Measurements from ENCODE around the gene NELL1.

NELL1 gene

DNA sequence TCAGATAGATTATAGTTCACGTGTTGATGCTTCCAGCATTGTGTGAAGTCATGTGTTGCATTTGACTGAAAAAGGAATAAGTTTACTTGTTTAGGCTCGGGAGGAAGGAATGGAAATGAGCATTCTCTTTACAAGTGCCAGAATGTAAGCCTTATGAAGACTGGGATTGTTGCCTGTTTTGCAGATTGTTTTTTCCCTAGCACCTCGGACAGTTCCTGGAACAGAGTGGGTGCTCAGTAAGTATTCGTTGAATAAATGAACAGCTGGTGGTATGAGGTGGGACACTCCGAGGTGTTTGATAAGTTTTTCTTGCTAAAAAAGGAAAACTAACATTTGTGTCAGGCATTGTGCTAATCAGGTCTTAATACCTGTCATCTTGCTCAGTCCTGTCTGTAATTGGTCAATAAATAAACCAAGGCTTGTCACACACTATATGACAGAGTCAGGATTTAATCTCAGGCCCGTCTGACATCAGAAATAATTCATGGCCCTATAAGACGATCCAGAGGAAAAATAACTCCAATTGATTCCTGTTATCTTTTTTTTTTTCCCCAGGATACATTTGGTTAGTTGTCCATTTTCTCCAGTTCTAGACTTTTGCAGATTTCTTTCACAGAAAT is 304.7 kb downstream of the NELL1 start:
- no peak for DNase-seq (ENCODE audit: low read depth)

DNA sequence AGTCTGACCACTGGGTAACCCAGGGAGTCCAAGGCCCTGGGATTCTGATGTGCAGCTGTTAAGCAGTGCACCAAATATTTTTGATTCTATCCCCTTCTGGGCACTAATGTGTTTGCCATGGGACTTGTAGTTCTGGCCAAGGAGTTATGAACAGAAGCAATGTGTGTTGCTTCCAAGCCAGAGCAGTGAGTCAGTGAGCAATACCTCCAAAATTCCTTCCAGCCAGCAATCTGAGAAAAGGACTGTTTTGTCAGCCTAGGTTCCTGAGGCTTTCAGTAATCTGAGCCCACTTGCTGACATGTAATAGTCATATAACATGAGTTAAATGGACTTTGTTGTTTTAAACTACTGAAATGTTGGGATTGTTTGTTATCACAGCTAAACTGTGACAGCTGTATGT is 311.4 kb downstream of the NELL1 start:
- DNase-seq (ENCODE audit: low read depth) = no peak

DNA sequence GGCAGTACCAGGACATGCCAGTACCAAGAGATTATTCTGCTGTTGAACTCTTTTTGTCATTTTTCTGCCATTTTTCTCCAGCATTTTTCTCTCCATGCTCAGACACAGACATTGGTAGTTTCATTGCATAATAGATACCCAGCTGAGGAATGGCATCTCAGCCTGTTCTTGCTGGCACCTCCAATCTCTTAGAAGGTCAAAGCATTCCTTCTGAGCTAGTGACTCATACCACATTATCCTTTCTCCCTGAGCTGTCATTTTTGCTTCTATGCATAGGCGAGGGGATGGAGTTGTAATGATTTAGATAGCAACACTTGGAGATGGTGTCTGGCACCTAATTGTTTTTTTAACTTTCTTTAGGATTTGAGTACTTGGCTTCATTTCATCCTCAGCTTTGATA is 321.1 kb downstream of the NELL1 start:
- no peak for DNase-seq (ENCODE audit: low read depth)

DNA sequence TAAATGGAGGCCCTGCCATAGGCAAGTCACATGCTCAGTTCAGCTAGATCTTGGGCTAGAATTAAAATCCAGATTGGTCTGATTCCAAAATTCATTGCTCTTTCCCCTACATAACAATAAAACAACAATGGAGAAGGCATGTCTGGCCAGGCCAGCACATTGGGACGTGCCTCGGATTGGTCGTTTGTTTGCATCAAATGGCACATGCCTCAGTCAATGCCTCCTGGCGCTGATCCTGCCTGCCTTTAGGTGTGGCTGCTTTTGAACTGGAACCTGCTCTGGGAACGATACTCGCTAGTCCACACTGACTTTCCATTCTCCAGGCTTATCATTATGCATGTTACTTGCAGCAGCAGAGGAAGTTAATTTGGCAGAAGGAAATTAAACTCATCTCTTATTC is 322.1 kb downstream of the NELL1 start:
- DNase-seq (ENCODE audit: low read depth) = no peak

DNA sequence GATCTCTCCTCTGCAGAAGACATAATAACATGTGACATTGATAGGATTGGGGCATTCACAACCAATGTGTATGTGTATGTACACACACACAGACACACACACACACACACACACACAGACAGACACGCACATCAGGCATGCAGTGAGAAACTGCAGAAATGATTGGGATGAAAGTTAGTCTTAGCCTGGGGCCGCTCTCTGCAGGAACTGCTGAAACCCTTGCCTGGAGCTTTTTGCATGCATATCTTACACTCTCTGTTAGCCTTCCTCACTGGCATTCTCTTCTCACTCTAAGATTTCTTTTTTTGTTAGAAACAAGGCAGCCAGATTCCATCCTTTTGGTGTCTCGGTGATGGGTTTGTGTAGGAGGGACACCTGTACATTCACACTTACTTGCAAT is 337.9 kb downstream of the NELL1 start:
- DNase-seq (ENCODE audit: low read depth) = no peak

DNA sequence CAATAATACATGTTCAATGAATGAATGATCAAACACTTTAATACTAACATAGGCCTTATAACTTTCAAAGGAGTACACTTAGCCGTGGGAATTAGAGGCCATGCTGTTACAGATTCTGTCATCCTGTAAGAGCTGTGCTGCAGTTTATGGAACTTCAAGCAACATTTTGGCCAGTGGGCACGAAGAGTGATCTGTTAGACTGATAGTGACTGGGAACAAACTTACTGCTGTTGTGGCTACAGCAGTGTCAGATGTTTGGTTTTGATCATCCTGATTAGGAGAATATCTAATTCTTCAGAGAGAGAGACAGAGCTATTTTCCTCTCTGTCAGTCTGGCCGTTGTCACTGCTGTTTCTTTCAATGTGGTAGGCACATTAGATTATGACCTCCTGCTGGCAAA is 348.9 kb downstream of the NELL1 start:
- DNase-seq (ENCODE audit: low read depth) = no peak

DNA sequence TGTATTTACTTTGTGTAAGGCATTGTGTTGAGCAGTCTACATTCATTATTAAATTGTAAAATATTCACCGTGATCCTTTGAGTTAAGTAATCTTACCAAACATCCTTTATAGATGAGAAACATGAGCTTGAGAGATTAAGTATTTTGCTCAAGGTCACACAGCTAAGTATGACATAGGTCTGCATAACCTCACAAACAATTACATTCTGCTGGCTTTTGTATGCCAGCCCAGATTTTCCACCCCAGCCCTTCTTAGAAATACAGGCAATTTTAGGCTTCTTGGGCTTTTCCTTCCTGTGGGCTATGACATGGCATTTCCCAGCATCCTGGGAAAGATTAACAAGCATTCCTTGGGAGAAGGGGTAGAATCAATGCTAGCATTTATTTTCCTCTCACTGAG is 357.3 kb downstream of the NELL1 start:
- no peak for DNase-seq (ENCODE audit: low read depth)

DNA sequence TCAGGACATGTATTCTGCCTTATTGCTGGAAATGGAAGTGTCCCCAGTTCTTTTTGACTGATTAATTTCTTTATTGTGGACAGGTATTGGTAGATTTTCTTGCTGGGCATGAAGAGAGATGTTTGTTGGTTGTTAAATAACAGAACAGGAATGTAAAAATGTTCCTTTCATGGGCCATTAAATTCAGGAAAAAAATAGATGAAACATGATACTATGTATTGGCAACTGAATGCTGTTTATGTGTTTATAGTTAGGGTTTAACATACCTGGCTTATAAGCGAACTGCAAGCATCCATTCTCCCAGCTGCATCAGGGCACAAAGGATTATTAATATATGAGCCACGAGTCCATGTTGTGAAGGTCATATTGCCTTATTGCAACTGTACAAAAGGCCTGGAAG is 368.5 kb downstream of the NELL1 start:
- DNase-seq (ENCODE audit: low read depth) = no peak

DNA sequence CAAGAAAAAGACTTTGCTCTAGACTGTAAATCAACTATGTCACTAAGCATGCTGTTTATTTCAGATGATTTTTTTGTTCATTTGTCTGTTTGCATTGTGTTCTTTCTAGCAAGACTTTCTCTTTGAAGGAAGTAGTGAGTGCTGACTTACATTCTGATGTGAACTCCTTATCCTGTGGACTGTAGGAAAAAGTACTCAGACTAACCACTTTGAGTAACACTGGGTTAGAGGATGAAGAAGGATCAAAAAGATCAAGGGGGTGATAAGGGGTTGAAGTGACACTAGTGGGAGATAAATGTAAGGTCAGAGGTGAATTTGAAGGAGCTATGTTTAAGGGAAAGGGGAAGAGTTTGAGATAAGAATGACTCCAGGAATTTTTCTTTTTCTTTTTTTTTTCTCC is 369.4 kb downstream of the NELL1 start:
- no peak for DNase-seq (ENCODE audit: low read depth)

DNA sequence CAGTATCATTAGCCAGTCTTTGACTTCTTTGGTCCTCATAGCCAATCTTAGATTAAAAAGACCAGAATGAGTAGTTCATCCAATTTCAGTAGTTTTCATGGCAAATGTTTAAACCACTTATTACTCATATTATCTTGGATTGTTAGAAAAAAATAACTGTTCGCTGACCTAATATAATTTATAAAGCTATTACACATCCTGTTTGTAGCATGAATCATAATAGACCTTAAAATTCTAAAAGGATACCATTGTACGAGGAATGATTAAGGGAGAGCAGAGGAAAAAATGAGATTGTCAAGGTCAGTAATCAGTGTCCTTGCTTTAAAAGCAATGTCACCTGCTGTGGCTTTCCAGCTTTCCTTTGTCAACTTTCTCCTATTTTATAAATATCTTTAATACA is 371.2 kb downstream of the NELL1 start:
- no peak for DNase-seq (ENCODE audit: low read depth)

DNA sequence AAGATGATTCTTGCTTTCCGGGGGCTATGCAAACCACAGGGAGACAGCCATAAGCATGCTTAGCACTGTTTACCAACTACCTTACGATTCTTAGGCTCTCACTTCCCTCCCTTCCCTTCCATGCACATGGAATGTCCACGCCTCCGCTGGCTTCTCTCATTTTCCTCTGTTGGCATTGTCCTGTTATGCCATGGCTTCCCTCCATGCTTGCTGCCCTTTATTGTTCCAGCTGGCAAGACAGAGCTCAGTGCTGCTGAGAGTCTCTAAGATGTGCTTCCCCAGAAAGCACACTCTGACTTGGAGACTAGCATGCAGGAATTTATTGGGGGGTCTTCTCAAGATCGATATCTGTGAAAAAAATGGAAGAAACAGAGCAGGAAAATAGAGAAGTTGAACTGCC is 379.2 kb downstream of the NELL1 start:
- DNase-seq (ENCODE audit: low read depth) = no peak

DNA sequence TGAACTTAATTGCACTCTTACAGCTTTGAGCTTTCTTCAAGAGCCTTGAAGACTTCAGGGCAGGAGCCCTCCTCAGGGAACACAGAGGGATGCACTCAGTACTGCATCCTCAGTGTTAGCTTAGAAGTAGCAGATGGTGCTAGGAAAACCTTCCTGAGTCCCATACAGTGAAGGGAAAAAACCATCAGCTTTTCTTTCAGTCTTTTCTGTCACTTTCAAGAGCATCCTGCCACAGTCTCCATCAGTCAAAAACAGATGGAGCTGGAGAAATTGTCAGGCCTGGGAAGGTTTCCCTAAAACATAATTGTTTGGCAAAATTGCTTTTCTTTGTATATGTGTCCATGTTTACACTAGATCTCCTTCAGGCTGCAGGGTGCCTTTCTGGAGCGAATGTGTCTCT is 384.1 kb downstream of the NELL1 start:
- no peak for DNase-seq (ENCODE audit: low read depth)

DNA sequence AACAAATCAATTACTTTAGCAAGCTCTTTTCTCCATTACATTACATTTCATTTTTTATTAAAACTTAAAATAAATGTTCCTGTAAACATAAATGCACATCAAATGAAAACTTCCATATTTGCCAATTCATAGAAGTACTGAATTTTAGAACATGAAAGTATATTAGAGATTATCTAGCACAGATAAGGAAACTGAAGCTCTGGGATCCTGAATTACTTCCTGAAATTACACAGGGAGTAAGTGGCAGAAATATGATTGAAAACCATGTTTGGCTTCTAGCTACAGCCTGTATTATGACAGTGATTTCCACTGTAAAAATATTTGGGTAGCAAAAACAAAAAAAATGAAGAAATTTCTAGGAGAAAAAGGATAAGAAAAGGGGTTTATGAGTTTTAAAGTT is 387.3 kb downstream of the NELL1 start:
- no peak for DNase-seq (ENCODE audit: low read depth)

DNA sequence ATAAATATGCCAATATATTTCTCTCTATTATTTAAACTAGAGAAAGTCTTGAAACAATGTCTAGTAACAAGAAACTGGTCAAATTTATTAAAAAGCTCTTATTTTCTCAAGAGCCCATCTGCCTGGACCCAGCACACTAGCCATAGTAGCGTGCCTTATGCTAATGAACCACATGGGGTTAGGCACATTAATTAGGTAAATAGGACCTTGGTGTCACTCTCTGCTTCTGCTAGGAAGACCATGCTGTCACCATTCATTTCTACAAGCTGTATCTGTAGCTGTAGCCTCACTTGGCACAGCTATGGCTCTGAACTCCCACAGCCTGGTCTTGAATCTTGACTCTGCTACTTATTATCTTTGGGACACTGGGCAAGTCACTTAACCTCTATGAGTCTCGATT is 390.5 kb downstream of the NELL1 start:
- no peak for DNase-seq (ENCODE audit: low read depth)

DNA sequence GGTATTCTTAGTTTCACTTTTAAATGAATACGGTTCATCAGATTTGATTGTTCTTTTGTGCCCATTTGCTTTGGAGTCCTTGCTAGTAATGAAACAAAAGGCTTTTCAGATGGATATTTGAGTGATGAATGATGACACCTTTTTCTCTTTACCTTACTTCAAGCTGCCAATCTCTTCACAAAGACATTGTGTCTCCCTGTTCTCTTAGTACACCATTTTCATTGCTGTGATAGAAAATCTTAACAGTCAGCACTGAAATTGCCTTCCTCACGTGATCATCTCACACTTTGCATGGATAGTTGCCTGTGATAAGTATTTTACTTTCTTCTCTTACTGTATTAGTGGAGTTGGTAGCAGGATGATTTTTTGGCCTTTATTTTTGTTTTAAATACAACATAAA is 396.6 kb downstream of the NELL1 start:
- no peak for DNase-seq (ENCODE audit: low read depth)

DNA sequence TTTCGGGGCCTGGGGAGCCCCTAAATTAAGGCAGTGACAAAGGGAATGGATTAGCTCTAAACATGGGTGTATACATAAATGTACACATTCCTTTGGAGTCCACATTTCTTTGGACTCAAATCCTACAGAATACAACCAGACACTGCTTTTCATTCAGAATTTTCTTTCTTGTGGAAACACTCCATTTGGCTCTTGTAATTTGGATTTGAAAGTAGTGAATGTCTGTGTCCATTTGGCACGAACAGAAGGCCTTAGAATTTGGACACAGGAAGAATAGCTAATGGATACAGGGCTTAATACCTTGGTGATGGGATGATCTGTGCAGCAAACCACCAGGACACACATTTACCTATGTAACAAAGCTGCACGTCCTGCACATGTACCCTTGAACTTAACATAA is 399.5 kb downstream of the NELL1 start:
- DNase-seq (ENCODE audit: low read depth) = no peak

DNA sequence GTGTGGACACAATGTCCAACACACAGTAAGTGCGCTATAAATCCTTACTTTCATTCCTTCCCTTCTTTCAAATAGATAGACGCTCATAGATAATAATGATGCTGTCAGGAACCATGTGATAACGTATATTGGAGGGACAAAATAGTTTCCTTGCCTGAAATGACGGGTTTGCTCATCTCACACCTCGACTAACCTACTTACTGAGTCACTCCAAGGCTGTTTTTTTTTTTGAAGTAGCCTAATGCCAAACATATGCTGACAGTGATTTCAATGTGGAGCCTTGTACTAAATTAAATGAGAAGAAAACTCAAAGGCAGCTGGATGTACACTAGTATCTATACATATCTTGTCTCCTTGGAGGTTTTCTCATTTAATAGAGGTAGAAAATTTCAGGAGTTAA is 400.5 kb downstream of the NELL1 start:
- no peak for DNase-seq (ENCODE audit: low read depth)

DNA sequence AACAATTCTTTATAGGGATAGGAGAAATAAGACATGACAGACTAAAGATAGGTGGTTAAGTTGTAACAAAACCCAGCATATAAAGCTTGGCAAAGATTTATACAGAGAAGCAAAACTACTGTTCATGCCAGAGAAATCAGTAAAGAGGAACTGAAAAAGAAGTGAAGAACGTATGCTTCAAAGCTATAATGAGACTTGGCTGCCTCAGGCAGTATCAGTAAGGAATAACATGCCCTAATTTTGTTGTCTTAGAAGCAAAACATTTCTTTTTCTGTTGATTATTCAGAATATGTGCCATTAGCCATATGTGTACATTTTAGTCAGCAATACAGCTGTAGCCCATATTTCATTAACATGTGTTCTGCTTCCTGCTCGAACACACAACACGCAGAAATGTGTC is 403.2 kb downstream of the NELL1 start:
- DNase-seq (ENCODE audit: low read depth) = no peak

DNA sequence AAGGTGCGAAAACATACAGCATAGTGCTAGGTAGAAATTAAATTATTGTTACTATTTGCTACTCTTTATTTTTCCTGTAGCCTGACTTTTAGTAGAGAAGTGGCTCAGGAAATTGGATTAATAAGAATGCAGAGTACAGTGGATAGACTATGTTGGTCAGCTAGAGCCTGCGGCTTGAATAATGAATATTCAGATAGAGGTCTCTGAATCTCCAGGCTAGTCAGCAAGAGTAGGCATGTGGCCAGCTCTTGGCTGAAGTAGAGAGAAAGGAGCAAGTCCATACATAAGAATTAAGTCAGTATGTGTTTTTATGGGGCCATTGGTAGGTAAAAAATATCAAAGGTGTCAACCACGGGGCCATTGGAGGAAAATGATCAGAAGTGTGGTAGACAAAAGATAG is 413.5 kb downstream of the NELL1 start:
- DNase-seq (ENCODE audit: low read depth) = no peak

DNA sequence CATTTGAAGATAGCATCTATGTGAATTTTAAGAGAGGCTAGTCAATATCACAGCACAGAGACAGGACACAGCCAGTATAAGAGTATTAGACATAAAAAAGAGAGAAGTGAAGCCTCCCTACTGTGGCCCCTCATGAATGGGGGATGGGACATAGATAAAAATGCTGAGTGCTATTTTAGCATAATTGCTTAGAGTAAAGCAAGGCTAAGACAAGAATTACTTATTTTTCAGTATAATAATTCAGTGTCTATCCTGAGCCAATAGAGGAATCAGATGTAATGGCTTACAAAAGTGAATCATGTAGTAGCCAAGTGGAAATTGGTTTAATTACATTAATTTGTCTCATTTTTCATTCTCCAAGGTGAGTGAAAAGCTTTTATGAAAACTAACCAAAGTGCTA is 419.5 kb downstream of the NELL1 start:
- DNase-seq (ENCODE audit: low read depth) = no peak

DNA sequence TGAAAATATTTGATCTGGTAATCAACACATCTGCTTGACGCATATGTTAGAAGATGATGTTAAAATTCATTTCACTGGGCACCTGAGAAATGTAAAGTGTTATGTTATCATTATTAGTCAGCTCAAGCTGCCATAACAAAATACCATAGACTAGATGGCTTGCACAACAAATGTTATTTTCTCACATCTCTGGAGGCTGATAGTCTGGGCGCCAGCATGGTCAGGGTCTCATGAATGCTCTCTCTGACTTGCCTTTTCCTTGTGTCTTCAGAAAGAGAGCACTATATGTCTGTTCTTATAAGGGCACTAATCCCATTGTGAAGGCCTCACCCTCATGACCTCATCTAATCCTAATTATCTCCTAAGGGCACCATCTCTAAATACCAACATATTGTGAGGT is 435.3 kb downstream of the NELL1 start:
- DNase-seq (ENCODE audit: low read depth) = no peak

DNA sequence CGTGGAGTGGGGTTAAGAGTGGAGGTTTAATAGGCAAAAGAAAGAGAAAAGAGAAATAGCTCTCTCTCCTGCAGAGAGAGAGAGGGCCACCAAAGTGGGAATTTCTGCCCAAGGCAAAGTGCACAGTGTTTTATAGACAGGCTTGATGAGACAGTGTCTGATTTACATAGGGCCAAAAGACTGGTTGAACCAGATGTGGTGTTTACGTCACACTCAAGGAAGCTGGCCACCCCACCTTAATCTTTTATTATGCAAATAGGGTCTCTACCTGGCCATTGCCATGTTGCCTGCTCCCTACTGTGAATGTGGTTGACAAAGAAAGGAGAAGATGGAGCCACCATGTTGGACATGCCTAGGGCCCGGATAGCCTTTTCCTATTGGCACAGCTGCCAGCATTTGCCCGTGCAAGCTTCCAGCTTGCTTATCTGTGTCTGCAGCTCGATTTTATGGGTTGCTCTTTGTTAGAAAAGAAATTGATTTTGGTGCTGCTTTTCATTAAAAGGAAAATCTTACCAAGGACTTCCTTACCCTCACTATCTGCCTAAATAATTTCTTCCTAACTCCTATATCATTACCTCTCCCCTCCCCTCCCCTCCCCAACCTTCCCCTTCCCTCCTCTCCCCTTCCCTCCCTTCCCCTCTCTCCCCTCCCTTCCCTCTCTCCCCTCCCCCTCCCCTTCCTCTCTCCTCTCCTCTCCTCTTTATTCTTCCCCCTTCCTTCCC is 436.0 kb downstream of the NELL1 start:
- no peak for DNase-seq (ENCODE audit: low read depth)

DNA sequence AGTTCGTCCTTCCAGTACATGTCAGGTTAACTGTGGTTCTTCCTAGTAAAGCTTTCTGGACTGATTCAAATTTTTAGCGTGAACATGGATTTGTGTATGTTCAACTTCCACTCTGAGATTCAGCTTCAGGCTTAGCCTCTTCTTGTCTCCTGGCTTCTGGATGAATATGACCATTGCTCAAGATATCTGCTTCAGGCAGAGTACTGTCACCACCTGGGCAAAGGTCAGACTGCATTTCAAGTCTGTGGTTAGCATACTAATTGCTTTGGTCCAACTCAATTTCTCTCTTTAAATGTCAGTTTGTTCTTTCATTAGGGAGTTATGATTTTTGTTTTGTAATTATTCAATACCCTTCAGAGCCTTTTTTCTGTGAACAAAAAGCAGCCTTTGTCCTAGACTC is 440.0 kb downstream of the NELL1 start:
- DNase-seq (ENCODE audit: low read depth) = no peak

DNA sequence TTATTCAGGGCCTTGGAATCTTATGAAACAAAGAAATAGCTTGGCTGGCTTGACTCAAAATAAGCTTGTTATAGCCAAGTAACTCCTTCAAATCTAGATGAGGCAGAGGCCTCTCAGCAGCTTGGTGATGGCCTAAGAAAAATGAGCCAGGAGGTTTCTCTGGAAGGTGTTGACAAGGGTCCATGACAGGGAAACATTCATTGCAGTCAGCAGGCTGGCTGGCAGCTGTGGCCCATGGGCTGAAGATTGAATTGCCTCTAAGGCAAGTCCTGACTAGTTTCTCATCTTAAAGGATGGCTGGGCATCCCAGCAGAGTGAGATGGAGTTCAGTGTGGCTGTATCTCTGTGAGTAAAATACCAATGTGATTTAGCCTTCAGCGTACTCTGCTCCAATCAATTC is 441.0 kb downstream of the NELL1 start:
- no peak for DNase-seq (ENCODE audit: low read depth)
